Endothelial cell of umbilical vein (primary cell): ENCODE data around the gene ANXA6.

ENCODE experiments used
- EZH2 ChIP-seq: IDR thresholded peaks from 2 replicates; pipeline ENCODE4 v1.6.1; 2012; ENCODE audit warnings: borderline replicate concordance, low read depth, mild to moderate bottlenecking, moderate library complexity, low read length, inconsistent platforms; ENCODE audit not compliant: severe bottlenecking
- JUN ChIP-seq: IDR thresholded peaks from 2 replicates; pipeline ENCODE4 v1.6.1; 2011; ENCODE audit warnings: borderline replicate concordance, low read depth; ENCODE audit not compliant: insufficient read length, insufficient read depth
- POLR2A ChIP-seq: IDR thresholded peaks from 2 replicates; pipeline ENCODE4 v1.6.1; 2012; ENCODE audit warnings: low read depth, mild to moderate bottlenecking, control low read depth, low read length
- POLR2AphosphoS5 ChIP-seq: IDR thresholded peaks from 2 replicates; pipeline ENCODE4 v1.6.1; 2012; ENCODE audit warnings: low read depth, mild to moderate bottlenecking, control low read depth, low read length, moderate library complexity; ENCODE audit not compliant: insufficient read depth
- TF ChIP-seq, protein P1 (sequence below), 2 donors: IDR thresholded peaks; 1 replicate in 1 of 2; 2 replicates in 1 of 2; pipeline ENCODE4 v1.5.1; 2011; ENCODE audit warnings: low read length in 2 of 2, mild to moderate bottlenecking in 2 of 2, moderate library complexity in 2 of 2, control low read depth in 1 of 2, inconsistent platforms in 1 of 2, low read depth in 1 of 2; ENCODE audit not compliant: insufficient read depth in 1 of 2; ENCODE audit errors: extremely low read depth in 1 of 2
- TF ChIP-seq, protein P2 (sequence below): IDR thresholded peaks from 2 replicates; pipeline ENCODE4 v1.6.1; 2011; ENCODE audit not compliant: insufficient read depth, insufficient read length

- TF ChIP-seq, protein P1, sequence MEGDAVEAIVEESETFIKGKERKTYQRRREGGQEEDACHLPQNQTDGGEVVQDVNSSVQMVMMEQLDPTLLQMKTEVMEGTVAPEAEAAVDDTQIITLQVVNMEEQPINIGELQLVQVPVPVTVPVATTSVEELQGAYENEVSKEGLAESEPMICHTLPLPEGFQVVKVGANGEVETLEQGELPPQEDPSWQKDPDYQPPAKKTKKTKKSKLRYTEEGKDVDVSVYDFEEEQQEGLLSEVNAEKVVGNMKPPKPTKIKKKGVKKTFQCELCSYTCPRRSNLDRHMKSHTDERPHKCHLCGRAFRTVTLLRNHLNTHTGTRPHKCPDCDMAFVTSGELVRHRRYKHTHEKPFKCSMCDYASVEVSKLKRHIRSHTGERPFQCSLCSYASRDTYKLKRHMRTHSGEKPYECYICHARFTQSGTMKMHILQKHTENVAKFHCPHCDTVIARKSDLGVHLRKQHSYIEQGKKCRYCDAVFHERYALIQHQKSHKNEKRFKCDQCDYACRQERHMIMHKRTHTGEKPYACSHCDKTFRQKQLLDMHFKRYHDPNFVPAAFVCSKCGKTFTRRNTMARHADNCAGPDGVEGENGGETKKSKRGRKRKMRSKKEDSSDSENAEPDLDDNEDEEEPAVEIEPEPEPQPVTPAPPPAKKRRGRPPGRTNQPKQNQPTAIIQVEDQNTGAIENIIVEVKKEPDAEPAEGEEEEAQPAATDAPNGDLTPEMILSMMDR (IDR thresholded peaks at IDR 0.05; ENCODE audit: extremely low read depth in 1 of 2, insufficient read depth in 1 of 2, low read depth in 1 of 2, low read length in 2 of 2): no peak
- no peak for TF ChIP-seq EZH2
- TF ChIP-seq POLR2A: no peak
- TF ChIP-seq POLR2AphosphoS5: no peak
- TF ChIP-seq, protein P2, sequence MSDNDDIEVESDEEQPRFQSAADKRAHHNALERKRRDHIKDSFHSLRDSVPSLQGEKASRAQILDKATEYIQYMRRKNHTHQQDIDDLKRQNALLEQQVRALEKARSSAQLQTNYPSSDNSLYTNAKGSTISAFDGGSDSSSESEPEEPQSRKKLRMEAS: no peak
- TF ChIP-seq JUN: no peak
Measured at GRCh38 chr5:151078490-151079262, 78.9 kb downstream of the ANXA6 start.
